Stimulated activated CD4-positive, alpha-beta T cell treated with anti-CD3 and anti-CD28 coated beads, TNF-alpha, amount 100 ng/mL, for 24 hours (primary cell): ENCODE data around the gene RHO.
"Not testable (repeated sequence)": the region's sequence is repeated elsewhere in the genome, so short reads cannot be mapped to it uniquely, and the experiment has no call there.

Source experiments
- DNase-seq, 3 experiments: peaks; one replicate each; pipeline ENCODE4 v3.0.0-alpha.2; 2020; ENCODE audit warnings: low read depth in 3 of 3

Gene RHO

GRCh38 chr3:129499604-129500333 is 28.7 kb upstream of the RHO start:
- DNase-seq = not testable (repeated sequence)

GRCh38 chr3:129500334-129500658 is 28.1 kb upstream of the RHO start:
- DNase-seq = no peak

- DNase-seq = no peak
Measured at GRCh38 chr3:129501630-129502029, 26.8 kb upstream of the RHO start.

- DNase-seq = no peak
Measured at GRCh38 chr3:129502641-129503408, 25.6 kb upstream of the RHO start.

GRCh38 chr3:129503471-129504291 is 24.8 kb upstream of the RHO start:
- no peak for DNase-seq

- no peak for DNase-seq
Measured at GRCh38 chr3:129504471-129505100, 23.9 kb upstream of the RHO start.

- DNase-seq = no peak
Measured at GRCh38 chr3:129505341-129505740, 23.1 kb upstream of the RHO start.

- no peak for DNase-seq
Measured at GRCh38 chr3:129506231-129506742, 22.2 kb upstream of the RHO start.

- no peak for DNase-seq
Measured at GRCh38 chr3:129507181-129507831, 21.1 kb upstream of the RHO start.

- no peak for DNase-seq
Measured at GRCh38 chr3:129512595-129512994, 15.8 kb upstream of the RHO start.

- DNase-seq = no peak
Measured at GRCh38 chr3:129513705-129514104, 14.7 kb upstream of the RHO start.

GRCh38 chr3:129514110-129514509 is 14.3 kb upstream of the RHO start:
- DNase-seq = no peak

- no peak for DNase-seq
Measured at GRCh38 chr3:129514563-129514962, 13.9 kb upstream of the RHO start.

GRCh38 chr3:129515108-129515820 is 13.2 kb upstream of the RHO start:
- DNase-seq = not testable (repeated sequence)

GRCh38 chr3:129515821-129516432 is 12.5 kb upstream of the RHO start:
- not testable (repeated sequence) for DNase-seq

GRCh38 chr3:129517516-129517915 is 10.9 kb upstream of the RHO start:
- DNase-seq = no peak

GRCh38 chr3:129518038-129518561 is 10.3 kb upstream of the RHO start:
- DNase-seq = no peak

GRCh38 chr3:129518581-129518980 is 9.9 kb upstream of the RHO start:
- DNase-seq = no peak

GRCh38 chr3:129519449-129519848 is 9.0 kb upstream of the RHO start:
- no peak for DNase-seq
